Measurements from ENCODE around the gene NUDT7.

DNA sequence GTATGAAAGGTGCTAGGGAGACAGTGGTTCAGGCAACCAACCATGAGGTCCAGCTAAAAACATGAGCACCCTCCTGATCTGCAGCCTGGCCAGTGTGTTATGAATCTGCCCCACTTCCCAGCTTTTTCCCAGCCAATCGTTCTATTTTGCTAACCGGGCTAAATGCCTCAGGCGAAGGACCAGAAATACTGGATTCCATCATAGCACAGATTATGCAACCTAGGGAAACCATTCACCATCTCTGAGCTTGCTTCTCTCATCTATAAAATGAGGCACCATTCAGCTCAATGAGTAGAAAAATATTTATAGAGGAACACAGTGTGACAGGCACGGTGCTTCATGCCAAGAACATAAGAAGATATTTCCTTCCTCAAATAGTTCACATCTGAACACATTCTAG, 45.2 kb upstream of the NUDT7 start:
- TF ChIP-seq POLR2A (IDR thresholded peaks at IDR 0.05; ENCODE audit: low read length) (no peak), GATA1 (IDR thresholded peaks at IDR 0.05; ENCODE audit: low read depth, low read length) (no peak)

Data from erythroblast (primary cell).